RWPE2 (cell line): ENCODE results near the gene UBE2L5.

Source experiments
- ATAC-seq: fragments of 200-7000 bp; cut with Tn5 transposase; 3 replicates; pipeline ENCODE4 v1.9.1; 2021; ENCODE audit warnings: low read depth
- DNase-seq: peaks from one replicate; pipeline ENCODE4 v3.0.0-alpha.2; 2020; ENCODE audit warnings: low spot score
- H3K27ac ChIP-seq: fragments of 450-650 bp; 2 replicates; pipeline ENCODE4 v1.5.1; 2017; ENCODE audit warnings: mild to moderate bottlenecking; ENCODE audit not compliant: poor library complexity, severe bottlenecking
- H3K27me3 ChIP-seq: fragments of 250-450 bp; sonication (Bioruptor Pico); 2 replicates; pipeline ENCODE4 v1.5.1; 2021; ENCODE audit warnings: mild to moderate bottlenecking, moderate library complexity; ENCODE audit not compliant: insufficient read depth, poor library complexity, severe bottlenecking
- H3K36me3 ChIP-seq: fragments of 250-450 bp; sonication (Bioruptor Pico); 2 replicates; pipeline ENCODE4 v1.5.1; 2020; ENCODE audit warnings: low read depth, mild to moderate bottlenecking, moderate library complexity
- H3K4me1 ChIP-seq: fragments of 250-450 bp; sonication (Bioruptor Pico); 2 replicates; pipeline ENCODE4 v1.5.1; 2021; ENCODE audit warnings: mild to moderate bottlenecking, moderate library complexity; ENCODE audit not compliant: insufficient read depth, poor library complexity, severe bottlenecking
- H3K4me3 ChIP-seq: fragments of 250-450 bp; sonication (Bioruptor Pico); 2 replicates; pipeline ENCODE4 v1.5.1; 2021; ENCODE audit warnings: mild to moderate bottlenecking, moderate library complexity; ENCODE audit not compliant: severe bottlenecking
- H3K9me3 ChIP-seq: fragments of 250-450 bp; sonication (Bioruptor Pico); 2 replicates; pipeline ENCODE4 v1.5.1; 2021; ENCODE audit warnings: mild to moderate bottlenecking, moderate library complexity; ENCODE audit not compliant: severe bottlenecking
- TF ChIP-seq, protein P1 (sequence below): fragments of 450-650 bp; IDR thresholded peaks from one replicate; pipeline ENCODE4 v1.5.1; 2017; ENCODE audit warnings: mild to moderate bottlenecking, moderate library complexity; ENCODE audit not compliant: poor library complexity, severe bottlenecking

UBE2L5 gene

DNA sequence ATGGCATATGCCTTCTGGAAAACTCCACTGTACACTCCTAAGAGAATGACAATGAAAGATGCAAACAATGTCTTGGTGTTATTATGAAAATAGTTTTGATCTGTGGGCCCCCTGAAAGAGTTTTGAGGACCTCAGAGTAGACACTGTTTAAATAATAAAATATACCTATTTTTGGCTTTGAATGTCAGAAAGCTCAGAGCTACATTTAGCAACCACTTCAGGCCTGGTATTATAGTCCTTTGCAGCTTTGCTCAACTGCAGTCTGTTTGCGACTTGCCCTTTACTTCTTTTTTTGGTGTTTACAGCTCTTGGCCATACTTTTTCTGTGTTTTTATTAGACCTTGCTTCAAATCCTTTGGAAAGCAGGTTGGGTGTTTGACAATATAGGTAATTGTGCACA, 5.8 kb upstream of the UBE2L5 start:
- no peaks in the 10 kb centered on the region for H3K4me1 ChIP-seq
- H3K4me3 ChIP-seq: no peak overlapping the region
- ATAC-seq: no peak
- no peak overlapping the region for H3K27ac ChIP-seq
- no peak for DNase-seq
- H3K36me3 ChIP-seq: no peaks in the 10 kb centered on the region
- H3K9me3 ChIP-seq: no peaks in the 10 kb centered on the region
- TF ChIP-seq, protein P1, sequence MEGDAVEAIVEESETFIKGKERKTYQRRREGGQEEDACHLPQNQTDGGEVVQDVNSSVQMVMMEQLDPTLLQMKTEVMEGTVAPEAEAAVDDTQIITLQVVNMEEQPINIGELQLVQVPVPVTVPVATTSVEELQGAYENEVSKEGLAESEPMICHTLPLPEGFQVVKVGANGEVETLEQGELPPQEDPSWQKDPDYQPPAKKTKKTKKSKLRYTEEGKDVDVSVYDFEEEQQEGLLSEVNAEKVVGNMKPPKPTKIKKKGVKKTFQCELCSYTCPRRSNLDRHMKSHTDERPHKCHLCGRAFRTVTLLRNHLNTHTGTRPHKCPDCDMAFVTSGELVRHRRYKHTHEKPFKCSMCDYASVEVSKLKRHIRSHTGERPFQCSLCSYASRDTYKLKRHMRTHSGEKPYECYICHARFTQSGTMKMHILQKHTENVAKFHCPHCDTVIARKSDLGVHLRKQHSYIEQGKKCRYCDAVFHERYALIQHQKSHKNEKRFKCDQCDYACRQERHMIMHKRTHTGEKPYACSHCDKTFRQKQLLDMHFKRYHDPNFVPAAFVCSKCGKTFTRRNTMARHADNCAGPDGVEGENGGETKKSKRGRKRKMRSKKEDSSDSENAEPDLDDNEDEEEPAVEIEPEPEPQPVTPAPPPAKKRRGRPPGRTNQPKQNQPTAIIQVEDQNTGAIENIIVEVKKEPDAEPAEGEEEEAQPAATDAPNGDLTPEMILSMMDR: no peak
- no peaks in the 10 kb centered on the region for H3K27me3 ChIP-seq

DNA sequence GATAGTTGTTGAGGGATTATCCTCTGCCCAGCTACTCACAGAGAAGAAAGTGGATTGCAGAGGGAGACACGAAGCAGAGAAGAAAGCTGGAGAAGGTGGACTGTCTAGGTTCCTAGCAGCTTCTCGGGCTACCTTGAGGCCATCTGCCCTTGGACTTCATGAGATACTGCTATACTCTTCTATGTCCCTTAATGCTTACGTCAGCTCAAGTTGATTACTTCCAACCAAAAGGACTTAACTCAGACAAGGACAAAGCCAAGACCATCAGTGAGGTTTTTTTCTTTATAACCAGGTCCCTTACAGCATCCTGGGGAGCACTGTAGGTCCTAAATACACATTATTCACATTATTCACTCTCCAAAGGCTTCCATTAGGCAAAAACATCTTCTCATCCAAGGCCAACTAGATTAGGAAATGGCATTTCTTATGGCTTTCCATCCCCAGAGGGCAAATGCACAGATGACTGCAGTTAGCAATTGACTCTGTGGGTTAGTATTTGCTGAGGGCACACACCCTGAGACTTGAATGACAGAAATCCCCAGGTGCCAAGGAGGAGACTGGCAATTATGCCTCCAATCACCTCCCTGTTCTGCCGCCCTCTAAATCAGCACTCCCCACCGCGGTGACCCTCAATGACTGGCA, 4.1 kb upstream of the UBE2L5 start:
- DNase-seq (no peak), ATAC-seq (no peak)
- Histone ChIP-seq H3K4me1 (no peaks in the 10 kb centered on the region), H3K27ac (no peak overlapping the region), H3K9me3 (no peaks in the 10 kb centered on the region), H3K27me3 (no peaks in the 10 kb centered on the region), H3K36me3 (no peaks in the 10 kb centered on the region), H3K4me3 (no peak overlapping the region)
- TF ChIP-seq, protein P1: no peak

DNA sequence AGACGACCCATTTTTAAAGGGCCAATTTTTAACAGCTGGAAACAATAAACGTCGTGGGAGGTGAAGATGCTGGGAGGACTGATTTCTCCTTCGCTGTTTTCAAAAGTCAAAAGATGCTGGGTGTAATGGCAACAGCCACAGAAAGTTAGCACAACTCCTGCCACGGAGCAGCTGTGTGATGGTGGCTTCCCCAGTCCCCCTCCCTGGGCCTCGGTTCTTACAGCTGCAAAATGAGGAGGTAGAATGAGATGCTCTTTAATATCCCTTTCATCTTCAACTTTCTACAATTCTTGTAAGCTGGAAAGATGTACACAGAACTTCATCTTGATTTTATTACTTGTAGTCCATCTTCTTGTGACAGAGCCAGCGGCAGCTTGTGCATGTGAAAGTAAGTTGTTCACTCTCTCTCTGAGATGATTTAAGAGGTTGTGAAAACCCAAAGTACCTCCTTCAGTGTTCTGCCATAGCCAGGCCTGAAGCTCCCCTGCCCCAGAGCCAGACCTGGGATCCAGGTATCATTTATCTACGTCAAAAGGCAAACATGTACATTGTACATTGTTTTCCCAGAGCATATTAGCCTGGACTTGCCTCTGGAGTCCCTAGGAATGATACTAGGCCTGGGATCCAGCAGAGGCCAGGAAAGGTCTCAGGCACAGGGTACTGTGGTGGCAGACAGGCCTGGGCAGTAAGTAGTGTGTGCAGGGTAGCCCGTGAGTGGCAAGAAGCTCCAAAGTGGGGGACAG, 3.4 kb upstream of the UBE2L5 start:
- Histone ChIP-seq H3K4me1 (no peaks in the 10 kb centered on the region), H3K9me3 (no peaks in the 10 kb centered on the region), H3K27ac (no peak overlapping the region), H3K27me3 (no peaks in the 10 kb centered on the region), H3K4me3 (no peak overlapping the region), H3K36me3 (no peaks in the 10 kb centered on the region)
- DNase-seq (no peak), ATAC-seq (no peak)
- TF ChIP-seq, protein P1: no peak

DNA sequence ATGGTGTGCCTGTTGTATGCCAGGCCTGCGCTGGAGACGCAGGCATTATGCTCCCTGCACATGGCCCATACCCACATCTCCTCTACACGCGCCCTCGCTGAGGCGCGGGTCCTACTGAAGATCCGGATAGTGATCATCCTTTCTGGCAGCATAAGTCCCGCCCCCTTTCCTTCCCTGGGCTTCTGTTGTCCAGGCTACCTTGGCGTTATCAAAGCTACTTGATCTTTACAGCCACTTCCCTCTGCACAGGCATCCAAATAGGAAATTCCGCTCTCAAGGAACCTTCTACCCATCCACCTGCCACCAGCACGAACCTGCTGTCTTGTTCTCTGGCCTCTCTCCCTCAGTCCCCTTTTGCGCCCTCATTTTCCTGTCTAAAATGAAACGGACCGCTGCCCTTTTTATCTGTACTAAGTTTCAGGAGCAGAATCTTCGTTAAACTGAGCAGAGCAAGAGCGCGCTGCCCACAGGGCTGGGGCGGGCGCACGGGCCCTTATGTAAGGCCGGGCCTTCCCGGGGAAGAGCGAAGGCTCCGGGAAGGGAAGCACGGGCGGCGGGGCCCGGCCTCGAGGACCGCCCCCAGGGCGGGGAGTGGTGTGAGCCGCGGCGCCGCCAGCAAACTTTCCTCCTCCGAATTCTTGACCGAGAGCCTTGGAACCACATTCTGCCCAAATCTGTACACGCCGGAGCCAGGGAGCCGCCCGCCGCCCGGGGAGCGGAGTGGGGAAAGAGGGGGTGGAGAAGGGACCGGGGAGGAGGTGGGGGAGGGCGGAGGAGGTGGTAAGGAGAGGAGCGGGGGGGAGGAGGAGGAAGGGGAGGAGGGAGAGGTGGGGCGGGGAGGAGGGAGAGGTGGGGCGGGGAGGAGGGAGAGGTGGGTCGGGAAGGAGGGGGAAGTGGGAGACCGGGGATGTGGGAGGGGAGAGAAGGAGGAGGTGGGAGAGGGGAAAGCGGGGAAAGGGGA, 920 bp upstream of the UBE2L5 start:
- Histone ChIP-seq H3K27me3 (no peaks in the 10 kb centered on the region), H3K9me3 (no peaks in the 10 kb centered on the region), H3K4me1 (no peaks in the 10 kb centered on the region), H3K36me3 (no peaks in the 10 kb centered on the region), H3K27ac (peak overlapping the region; percentile 78), H3K4me3 (peak overlapping the region; percentile 41)
- ATAC-seq (peak; percentile 84), DNase-seq (no peak)
- TF ChIP-seq, protein P1: no peak
